Psoas muscle (tissue), 8 donors: ENCODE results near the gene DIP2B. TPM values are rescaled to one million over a fixed set of nuclear protein-coding genes. Genes with fewer than 3 reads are reported as not detected.

Experiments used
- ATAC-seq, 4 donors: fragments of 200-7000 bp; cut with Tn5 transposase; one replicate each; pipeline ENCODE4 v1.9.1; 2020; ENCODE audit warnings: moderate library complexity in 3 of 4, mild to moderate bottlenecking in 2 of 4
- DNase-seq, 2 donors: peaks; one replicate each; pipeline ENCODE4 v3.0.0-alpha.2; 2020
- H3K27ac ChIP-seq: fragments of 200-600 bp; one replicate; pipeline ENCODE4 v1.8.0; 2022
- H3K27me3 ChIP-seq, 3 donors: fragments of 200-600 bp in 1 of 3; one replicate each; pipeline versions ENCODE4 v1.6.1 to v1.8.0; 2013 to 2022; ENCODE audit warnings: low read length in 2 of 3, mild to moderate bottlenecking in 2 of 3, moderate library complexity in 1 of 3; ENCODE audit not compliant: insufficient read depth in 3 of 3
- H3K36me3 ChIP-seq, 2 donors: fragments of 200-600 bp in 1 of 2; one replicate each; pipeline versions ENCODE4 v1.6.1 to v1.8.0; 2013 to 2022; ENCODE audit warnings: low read depth in 1 of 2, mild to moderate bottlenecking in 1 of 2, moderate library complexity in 1 of 2; ENCODE audit not compliant: insufficient read depth in 1 of 2
- H3K4me1 ChIP-seq: fragments of 200-600 bp; one replicate; pipeline ENCODE4 v1.8.0; 2022
- H3K4me3 ChIP-seq: fragments of 200-600 bp; one replicate; pipeline ENCODE4 v1.8.0; 2022; ENCODE audit warnings: mild to moderate bottlenecking
- H3K9me3 ChIP-seq: fragments of 200-600 bp; one replicate; pipeline ENCODE4 v1.8.0; 2022
- CTCF ChIP-seq: fragments of 200-600 bp; IDR thresholded peaks from one replicate; pipeline ENCODE4 v1.8.0; 2022; ENCODE audit warnings: antibody characterized with exemption
- WGBS, 3 donors: extraction: QIAGEN DNeasy Blood & Tissue Kit; methylation state at CpG; one replicate each; pipeline versions ENCODE4 v1.1.6 to v1.1.7; 2013; 5-methylcytosine and 5-hydroxymethylcytosine counted together
- intact Hi-C, 2 donors: fragments of 100-400 bp; cut with DNase I; formaldehyde crosslinking; loops; one replicate each; pipeline versions ENCODE4 v1.11.0 to v1.14.2; 2022
- polyA plus RNA-seq, 3 donors: library from polyadenylated mRNA; stranded (reverse); fragments of 200-250 nt; gene quantifications; one replicate each; pipeline ENCODE4 v1.2.3, GENCODE V29; 2013
- total RNA-seq, 4 donors: library from RNA; stranded (reverse); fragmentation: NEBNext Ultra II Directional in 2 of 4; extraction: Animal tissue kit (Norgen Biotek cat#: 25700) in 2 of 4; gene quantifications; one replicate each; pipeline versions ENCODE4 v1.2.1 to v1.2.4, GENCODE V29; 2021 to 2023
- donor health status: healthy with polysubstance abuse.
- donor health status: DM: no; HTN: no; CAD: no; lungs with moderate emphysema.
- donor health status: Bipolar disorder and iron deficiency.
- donor health status: healthy.
- donor health status: DM: yes; HTN: yes; CAD: no.
- donor health status: DM: no; HTN: no; CAD: no.
- donor health status: DM: no; HTN: no; CAD: no.
- donor health status: DM: yes; HTN: yes; CAD: no.

DIP2B gene
- total and polyA plus RNA-seq, 7 donors, result 2.2 to 10.7 (median 8.6) TPM

DNA sequence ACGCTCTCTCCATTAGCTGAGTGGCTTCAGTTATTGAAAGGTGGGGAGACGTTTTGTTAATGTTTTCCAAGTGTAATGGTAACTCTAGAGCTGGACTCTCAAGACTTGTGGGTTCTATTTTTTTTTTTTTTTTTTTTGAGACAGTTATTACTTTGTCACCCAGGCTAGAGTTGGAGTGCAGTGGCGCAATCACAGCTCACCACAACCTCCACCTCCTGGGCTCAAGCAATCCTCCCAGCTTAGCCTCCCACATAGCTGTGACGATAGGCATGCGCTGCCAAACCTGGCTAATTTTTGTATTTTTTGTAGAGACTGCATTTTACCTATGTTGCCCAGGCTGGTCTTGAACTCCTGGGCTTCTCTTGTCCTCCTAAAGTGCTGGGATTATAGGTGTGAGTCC, 285.3 kb downstream of the DIP2B start:
- no peak for TF ChIP-seq CTCF
- Histone ChIP-seq H3K36me3 (peaks cover 0 to 8% of the 10 kb centered on the region in 2 donors), H3K27me3 (no peaks in the 10 kb centered on the region), H3K9me3 (no peaks in the 10 kb centered on the region), H3K4me3 (no peak overlapping the region), H3K4me1 (peaks cover 10% of the 10 kb centered on the region), H3K27ac (no peak overlapping the region)
- DNase-seq (no peak), ATAC-seq (no peak)
- intact Hi-C loops, result no loop called here
- 89 to 97% (median 95%) methylated on average over 5 of the region's 5 CpGs for WGBS, 3 donors

Other genes with a start within 250 kb of the DIP2B start
- 10 to 100 TPM in 3 of 4 donors, 1 to 10 TPM in 1; 8.3 to 25.3 (median 17.5) TPM for gene LIMA1, start 221.5 kb upstream of the DIP2B start, total RNA-seq
- 1 to 10 TPM; 5.6 to 9.0 (median 8.1) TPM for gene LIMA1, start 221.5 kb upstream of the DIP2B start, polyA plus RNA-seq
- gene FAM186A, start 108.4 kb upstream of the DIP2B start, total RNA-seq, result not detected
- not detected for gene FAM186A, start 108.4 kb upstream of the DIP2B start, polyA plus RNA-seq
- gene LARP4, start 104.1 kb upstream of the DIP2B start, total RNA-seq, result 10 to 100 TPM; 59.1 to 89.5 (median 77.4) TPM
- gene LARP4, start 104.1 kb upstream of the DIP2B start, polyA plus RNA-seq, result 10 to 100 TPM; 21.2 to 86.6 (median 28.5) TPM